Body of pancreas (tissue), 4 donors: ENCODE measurements around the gene JUN. TPM values are rescaled to one million over a fixed set of nuclear protein-coding genes. Genes with fewer than 3 reads are reported as not detected.

Source experiments
- ATAC-seq: fragments of 150-250 bp; one replicate; pipeline ENCODE4 v1.9.1; 2016
- DNase-seq, 4 donors: peaks; one replicate each; pipeline ENCODE4 v3.0.0-alpha.2; 2019
- H3K27ac ChIP-seq, 4 donors: fragments of 200-600 bp; sonication (generic); 1 replicate in 3 of 4; 2 replicates in 1 of 4; pipeline versions ENCODE4 v1.5.1 to v1.6.1; 2016 to 2019; ENCODE audit warnings: mild to moderate bottlenecking in 1 of 4, mixed read lengths in 1 of 4, moderate library complexity in 1 of 4
- H3K27me3 ChIP-seq, 2 donors: fragments of 200-600 bp; sonication (generic); one replicate each; pipeline ENCODE4 v1.6.0; 2016; ENCODE audit warnings: mild to moderate bottlenecking in 1 of 2
- H3K36me3 ChIP-seq, 2 donors: fragments of 200-600 bp; sonication (generic); replicated peaks in 1 of 2; 2 replicates each; pipeline ENCODE4 v1.5.1; 2016; ENCODE audit warnings: low read depth in 2 of 2; ENCODE audit not compliant: insufficient read depth in 1 of 2
- H3K4me1 ChIP-seq: fragments of 200-600 bp; sonication (generic); one replicate; pipeline ENCODE4 v1.6.0; 2016
- H3K4me3 ChIP-seq, 2 donors: fragments of 200-600 bp; sonication (generic); 1 replicate in 1 of 2; 2 replicates in 1 of 2; pipeline ENCODE4 v1.5.1; 2016 to 2019
- H3K9me3 ChIP-seq, 3 donors: fragments of 200-600 bp; sonication (generic); 1 replicate in 2 of 3; 2 replicates in 1 of 3; pipeline ENCODE4 v1.5.1; 2016
- POLR2A ChIP-seq, 3 donors: fragments of 450-650 bp; IDR thresholded peaks; one replicate each; pipeline ENCODE4 v1.6.1; 2016; ENCODE audit warnings: antibody characterized with exemption in 3 of 3, mild to moderate bottlenecking in 2 of 3
- WGBS, 2 donors: methylation state at CpG; one replicate each; pipeline ENCODE4 v1.1.5; 2017; 5-methylcytosine and 5-hydroxymethylcytosine counted together
- intact Hi-C: fragments of 100-400 bp; cut with DNase I; formaldehyde crosslinking; loops from one replicate; pipeline ENCODE4 v1.15.1; 2023
- total RNA-seq, 2 donors: library from RNA; depleted of rRNA; stranded (reverse); fragments of >200 nt; gene quantifications; one replicate each; pipeline ENCODE4 v1.1.0, GENCODE V29; 2016
- TF ChIP-seq, protein P1 (sequence below), 7 experiments: fragments of 450-650 bp in 4 of 7; fragments of 200-600 bp in 3 of 7; sonication (generic) in 3 of 7; IDR thresholded peaks; one replicate each; pipeline ENCODE4 v1.5.1; 2016 to 2019; ENCODE audit warnings: antibody characterized with exemption in 7 of 7

JUN gene
- total RNA-seq, 2 donors from 2014 or later: 320 to 712 TPM

GRCh38 chr1:58773406-58773840 lies 10.4 kb downstream of the JUN start:
- Histone ChIP-seq H3K4me3 (no peak overlapping the region), H3K9me3 (no peaks in the 10 kb centered on the region), H3K27ac (peak overlapping the region; percentile 75 to 90 (median 82)), H3K27me3 (no peaks in the 10 kb centered on the region), H3K36me3 (no peaks in the 10 kb centered on the region), H3K4me1 (peaks cover 25% of the 10 kb centered on the region)
- DNase-seq (peak; percentile 79 to 91 (median 90)), ATAC-seq (peak; percentile 95)
- 0 to 3% methylated on average over 3 of the region's 3 CpGs for whole genome bisulfite sequencing, 2 donors
- intact Hi-C loops: no loop called here
- TF ChIP-seq, protein P1, sequence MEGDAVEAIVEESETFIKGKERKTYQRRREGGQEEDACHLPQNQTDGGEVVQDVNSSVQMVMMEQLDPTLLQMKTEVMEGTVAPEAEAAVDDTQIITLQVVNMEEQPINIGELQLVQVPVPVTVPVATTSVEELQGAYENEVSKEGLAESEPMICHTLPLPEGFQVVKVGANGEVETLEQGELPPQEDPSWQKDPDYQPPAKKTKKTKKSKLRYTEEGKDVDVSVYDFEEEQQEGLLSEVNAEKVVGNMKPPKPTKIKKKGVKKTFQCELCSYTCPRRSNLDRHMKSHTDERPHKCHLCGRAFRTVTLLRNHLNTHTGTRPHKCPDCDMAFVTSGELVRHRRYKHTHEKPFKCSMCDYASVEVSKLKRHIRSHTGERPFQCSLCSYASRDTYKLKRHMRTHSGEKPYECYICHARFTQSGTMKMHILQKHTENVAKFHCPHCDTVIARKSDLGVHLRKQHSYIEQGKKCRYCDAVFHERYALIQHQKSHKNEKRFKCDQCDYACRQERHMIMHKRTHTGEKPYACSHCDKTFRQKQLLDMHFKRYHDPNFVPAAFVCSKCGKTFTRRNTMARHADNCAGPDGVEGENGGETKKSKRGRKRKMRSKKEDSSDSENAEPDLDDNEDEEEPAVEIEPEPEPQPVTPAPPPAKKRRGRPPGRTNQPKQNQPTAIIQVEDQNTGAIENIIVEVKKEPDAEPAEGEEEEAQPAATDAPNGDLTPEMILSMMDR (IDR thresholded peaks at IDR 0.05): no peak
- TF ChIP-seq POLR2A (IDR thresholded peaks at IDR 0.05): peak; percentile 30 to 57 (median 54)

DNA sequence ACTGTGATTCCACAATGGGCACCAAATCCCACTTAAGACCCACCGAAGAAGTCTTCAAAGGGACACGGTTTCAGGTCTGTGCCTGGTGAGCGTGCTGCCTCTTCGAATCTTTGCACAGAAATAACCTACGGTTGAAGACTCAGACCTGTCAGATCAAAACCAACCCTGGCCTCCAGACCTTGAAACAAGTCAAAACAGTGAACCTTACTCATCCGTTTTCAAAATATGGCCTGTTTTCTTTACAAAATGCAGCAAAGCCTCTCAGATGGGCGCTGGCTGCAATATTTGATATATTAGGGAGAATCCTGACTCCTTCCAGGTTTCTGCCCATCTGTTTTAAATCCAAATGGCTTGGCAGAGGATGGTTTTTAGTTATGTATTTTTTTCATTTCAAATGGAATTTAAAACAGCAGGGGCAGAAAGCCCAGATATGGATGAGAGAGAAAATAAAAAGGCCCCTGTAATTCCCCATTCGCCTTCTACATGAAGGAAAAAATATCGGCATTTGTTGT lies 14.0 kb downstream of the JUN start:
- Histone ChIP-seq H3K9me3 (no peaks in the 10 kb centered on the region), H3K4me3 (no peak overlapping the region), H3K36me3 (no peaks in the 10 kb centered on the region), H3K27me3 (no peaks in the 10 kb centered on the region), H3K4me1 (peaks cover 25% of the 10 kb centered on the region), H3K27ac (no peak overlapping the region)
- 48 to 50% methylated on average over 9 of the region's 9 CpGs for WGBS, 2 donors
- intact Hi-C loops: no loop called here
- no peak for TF ChIP-seq POLR2A (IDR thresholded peaks at IDR 0.05)
- TF ChIP-seq, protein P1 (IDR thresholded peaks at IDR 0.05): no peak
- DNase-seq (no peak), ATAC-seq (no peak)

DNA sequence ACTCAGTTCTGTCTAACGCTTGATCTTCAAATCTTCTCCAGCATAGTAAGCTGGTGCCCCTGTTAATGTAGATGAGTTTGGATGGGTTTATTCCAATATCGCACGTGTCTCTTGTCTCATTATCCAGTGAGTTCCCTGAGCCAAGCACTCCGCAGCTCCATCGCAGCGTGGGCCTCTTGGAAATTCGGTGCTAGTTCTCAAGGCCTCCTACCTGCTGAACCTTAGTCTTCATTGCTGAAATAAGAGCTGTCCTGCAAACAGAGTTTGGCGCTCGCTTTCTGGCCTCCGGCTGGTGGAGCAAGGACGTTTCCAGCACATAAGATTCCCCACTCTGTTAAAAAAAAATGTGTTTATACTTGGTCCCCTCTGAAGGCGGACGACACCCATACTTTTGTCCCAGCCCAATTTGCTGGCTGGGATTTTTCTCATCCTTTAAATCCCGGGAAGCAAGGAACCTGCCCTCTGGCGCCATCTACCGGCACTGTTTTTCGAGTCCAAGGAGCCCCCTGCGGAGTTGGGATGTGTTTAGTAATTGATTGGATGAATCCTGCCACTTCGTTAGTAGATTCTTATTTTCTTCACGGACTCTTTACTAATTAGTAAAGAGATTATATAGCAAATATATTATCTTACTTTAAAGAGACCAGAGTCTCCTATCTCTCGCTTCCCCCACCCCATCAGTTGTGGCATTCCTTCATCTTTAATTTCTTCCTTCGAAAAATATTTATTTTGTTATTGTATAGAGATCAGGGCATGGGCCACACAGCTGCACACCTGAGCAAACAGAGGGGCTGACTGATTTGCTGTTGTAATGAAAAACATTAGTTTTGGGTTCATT lies 14.7 kb downstream of the JUN start:
- H3K4me1 ChIP-seq: peaks cover 20% of the 10 kb centered on the region
- no peaks in the 10 kb centered on the region for H3K36me3 ChIP-seq
- TF ChIP-seq, protein P1 (IDR thresholded peaks at IDR 0.05): peak; percentile 70 to 91 (median 75)
- no peak for TF ChIP-seq POLR2A (IDR thresholded peaks at IDR 0.05)
- H3K9me3 ChIP-seq: no peaks in the 10 kb centered on the region
- H3K27ac ChIP-seq: no peak overlapping the region
- H3K27me3 ChIP-seq: no peaks in the 10 kb centered on the region
- DNase-seq (peak; percentile 77 to 87 (median 81)), ATAC-seq (peak; percentile 50)
- intact Hi-C loops: no loop called here
- H3K4me3 ChIP-seq: no peak overlapping the region
- WGBS, 2 donors: 21 to 24% methylated on average over 22 of the region's 22 CpGs

DNA sequence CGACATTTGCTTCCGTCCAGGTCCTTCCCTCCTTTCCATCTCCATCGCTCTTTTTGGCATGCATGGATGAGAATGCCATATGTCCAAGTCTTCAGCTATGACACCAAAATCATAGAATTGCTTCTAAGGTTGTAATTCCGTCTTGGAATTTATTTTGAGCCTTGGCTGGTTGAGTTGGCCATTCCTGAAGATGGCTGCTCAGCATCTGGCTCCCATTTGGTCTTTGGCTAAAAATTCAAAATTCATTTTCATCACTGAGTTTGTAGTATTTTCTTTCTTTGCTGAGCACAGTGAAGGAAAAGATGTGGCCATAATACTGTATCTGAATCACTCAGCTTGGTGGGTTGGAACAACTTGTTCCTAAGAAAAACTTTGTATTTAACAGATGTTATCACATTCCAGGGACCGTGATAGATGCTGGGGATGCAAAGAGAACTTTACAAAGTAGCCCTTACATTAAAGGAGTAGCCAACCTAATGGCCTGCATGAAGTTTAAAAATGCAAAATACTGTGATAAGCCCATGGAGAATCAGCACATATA lies 15.6 kb downstream of the JUN start:
- TF ChIP-seq, protein P1 (IDR thresholded peaks at IDR 0.05): no peak
- no peak for TF ChIP-seq POLR2A (IDR thresholded peaks at IDR 0.05)
- no peak overlapping the region for H3K27ac ChIP-seq
- H3K27me3 ChIP-seq: no peaks in the 10 kb centered on the region
- H3K36me3 ChIP-seq: no peaks in the 10 kb centered on the region
- H3K9me3 ChIP-seq: no peaks in the 10 kb centered on the region
- no peak for DNase-seq
- peaks cover 11% of the 10 kb centered on the region for H3K4me1 ChIP-seq
- 87 to 88% methylated on average over 5 of the region's 5 CpGs for WGBS, 2 donors
- no peak for ATAC-seq
- intact Hi-C loops: no loop called here
- H3K4me3 ChIP-seq: no peak overlapping the region
